Measurements from ENCODE around the gene TLCD5. TPM values are rescaled to one million over a fixed set of nuclear protein-coding genes. Genes with fewer than 3 reads are reported as not detected.

Gene TLCD5
- total RNA-seq: 9.1 TPM
- long read RNA-seq, full-length matches to known transcripts: 23 of 30 reads
- long read RNA-seq, partial matches to known transcripts: 1 of 30 reads
- long read RNA-seq, other reads (novel, unspliced or antisense): 6 of 30 reads

GRCh38 chr11:120324932-120325810 is at the start of gene TLCD5:
TSS of gene TLCD5 (plus strand) at chr11:120325299. CDS start at chr11:120327442, 2,143 bp downstream.
- intact Hi-C loops (cut with micrococcal nuclease): no loop called here
- ATAC-seq: peak; percentile 80
- peak; percentile 79 for DNase-seq

GRCh38 chr11:120279502-120279901 is 45.6 kb upstream of the TLCD5 start:
- no peak for DNase-seq
- ATAC-seq: no peak
- intact Hi-C loops (cut with micrococcal nuclease): no loop called here

DNA sequence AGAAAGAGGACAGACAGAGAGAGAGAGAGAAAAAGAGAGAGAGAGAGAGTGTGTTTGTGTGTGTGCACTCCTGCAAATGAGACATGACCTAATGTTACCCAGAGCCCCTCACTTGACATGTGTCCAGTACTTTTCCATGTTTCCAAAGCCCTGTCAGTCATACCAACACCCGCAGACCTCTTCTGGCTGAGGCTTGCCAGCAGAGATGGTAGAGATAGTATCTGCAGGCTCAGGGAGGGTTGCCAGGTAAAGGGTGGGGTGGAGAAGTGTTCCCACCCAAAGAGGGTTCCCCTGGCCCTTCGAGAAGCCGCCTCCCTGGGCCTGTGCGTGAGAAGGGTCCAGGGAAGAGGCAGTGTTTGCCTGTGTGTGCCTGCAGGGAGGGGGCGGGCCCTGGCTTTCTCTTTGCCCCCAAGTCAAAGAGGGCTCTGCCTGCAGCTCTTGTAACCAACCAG is 44.5 kb upstream of the TLCD5 start:
- intact Hi-C loops (cut with micrococcal nuclease): no loop called here
- DNase-seq (no peak), ATAC-seq (peak; percentile 70)

DNA sequence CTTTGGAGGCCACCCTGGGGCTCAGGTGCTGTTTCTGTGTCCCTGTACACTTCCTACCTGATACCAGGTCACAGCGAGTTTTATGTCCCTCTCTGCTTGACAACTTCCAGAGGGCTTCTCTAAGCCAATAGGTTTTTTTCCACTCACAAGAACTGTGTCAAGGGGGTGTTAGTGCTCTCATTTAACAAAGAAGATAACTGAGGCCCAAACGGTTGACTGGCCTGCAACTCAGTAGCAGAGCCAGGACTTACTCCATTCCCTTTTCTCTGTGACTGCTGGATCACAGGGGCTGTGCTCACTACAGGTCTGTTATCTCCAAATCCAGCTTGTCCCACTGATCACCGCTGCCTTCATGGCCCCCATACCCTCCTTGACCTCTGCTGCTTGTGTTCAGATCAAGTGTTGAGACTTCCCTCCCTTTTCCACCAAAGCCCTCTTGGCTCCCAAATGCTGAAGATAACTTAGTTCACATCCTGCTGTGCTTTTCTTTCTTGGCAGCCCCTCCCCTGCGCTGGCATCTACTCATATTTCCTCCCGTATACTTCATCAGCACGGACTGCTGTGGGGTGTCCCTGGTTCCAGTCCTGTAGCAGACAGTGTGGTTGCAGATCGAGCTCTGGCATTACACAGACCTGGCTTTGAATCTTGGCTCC is 43.8 kb upstream of the TLCD5 start:
- DNase-seq (peak; percentile 37), ATAC-seq (peak; percentile 62)
- intact Hi-C loops (cut with micrococcal nuclease): no loop called here

- no peak for ATAC-seq
- no peak for DNase-seq
- intact Hi-C loops (cut with micrococcal nuclease): no loop called here
Measured at GRCh38 chr11:120283124-120283523, 42.0 kb upstream of the TLCD5 start.

- DNase-seq (no peak), ATAC-seq (no peak)
Measured at GRCh38 chr11:120284272-120284671, 40.8 kb upstream of the TLCD5 start.

GRCh38 chr11:120285256-120285655 is 39.8 kb upstream of the TLCD5 start:
- intact Hi-C loops (cut with micrococcal nuclease): no loop called here
- ATAC-seq (no peak), DNase-seq (no peak)

More at GRCh38 chr11:120284272-120284671, 40.8 kb upstream of the TLCD5 start:
- intact Hi-C loops (cut with micrococcal nuclease): no loop called here

DNA sequence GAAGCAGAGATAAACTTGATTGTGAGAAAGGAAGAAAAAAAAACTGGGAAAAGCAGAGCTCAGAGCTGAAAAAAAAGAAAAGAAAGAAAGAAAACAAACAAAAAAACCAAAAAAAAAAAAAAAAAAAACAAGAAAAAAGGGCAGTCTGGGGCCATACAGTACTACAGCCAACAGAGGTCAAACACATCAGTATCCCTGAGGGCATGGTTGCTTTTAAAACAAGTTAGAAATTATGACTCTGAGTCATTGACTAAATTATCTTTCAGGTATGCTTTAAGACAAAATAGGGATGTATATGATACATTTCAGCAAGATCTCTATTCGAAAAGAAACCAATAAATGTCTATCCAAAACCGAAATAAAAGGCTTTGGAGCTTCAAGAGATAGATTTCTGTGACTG is 37.1 kb upstream of the TLCD5 start:
- intact Hi-C loops (cut with micrococcal nuclease): no loop called here
- no peak for ATAC-seq
- no peak for DNase-seq

GRCh38 chr11:120289426-120289825 is 35.7 kb upstream of the TLCD5 start:
- ATAC-seq (no peak), DNase-seq (no peak)
- intact Hi-C loops (cut with micrococcal nuclease): no loop called here

- ATAC-seq: no peak
- intact Hi-C loops (cut with micrococcal nuclease): no loop called here
Measured at GRCh38 chr11:120290956-120291355, 34.1 kb upstream of the TLCD5 start.

DNA sequence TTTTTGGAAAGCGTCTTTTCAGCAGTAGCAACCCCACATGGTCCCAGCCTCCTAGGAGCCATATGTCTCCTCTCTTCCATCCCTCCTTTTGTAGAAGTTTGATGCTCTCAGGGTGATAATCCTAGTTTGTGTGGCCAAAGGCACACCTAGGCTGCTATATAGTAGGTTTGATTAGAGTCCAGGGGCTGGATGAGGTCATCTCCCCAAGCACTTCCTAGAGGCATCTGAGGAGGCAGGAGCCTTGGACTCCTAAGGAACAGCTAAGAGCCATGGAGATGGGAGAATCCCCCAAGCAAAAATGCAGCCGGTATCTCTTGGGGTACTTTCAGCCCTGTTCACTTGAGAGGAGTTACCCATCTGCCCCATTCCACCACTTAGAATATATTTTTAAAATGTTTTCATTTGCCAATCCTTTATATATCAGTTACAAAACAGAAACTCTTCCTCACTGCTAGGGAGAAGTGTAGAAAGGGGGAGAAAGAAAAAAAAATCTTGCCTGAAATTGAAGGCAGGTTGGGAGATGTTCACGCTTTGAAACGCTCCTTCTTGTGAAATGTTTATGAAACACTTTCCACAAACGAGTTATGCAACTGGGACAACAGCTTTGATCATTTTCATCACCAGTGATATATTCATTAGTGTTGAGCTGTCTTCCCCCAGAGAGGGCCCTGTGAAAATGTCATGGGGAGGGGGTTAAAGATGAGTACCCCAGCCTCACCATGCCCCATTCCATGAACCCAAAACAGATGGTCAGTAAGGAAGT is 31.9 kb upstream of the TLCD5 start:
- ATAC-seq (no peak), DNase-seq (no peak)
- intact Hi-C loops (cut with micrococcal nuclease): no loop called here

More at GRCh38 chr11:120290956-120291355, 34.1 kb upstream of the TLCD5 start:
- DNase-seq: no peak

DNA sequence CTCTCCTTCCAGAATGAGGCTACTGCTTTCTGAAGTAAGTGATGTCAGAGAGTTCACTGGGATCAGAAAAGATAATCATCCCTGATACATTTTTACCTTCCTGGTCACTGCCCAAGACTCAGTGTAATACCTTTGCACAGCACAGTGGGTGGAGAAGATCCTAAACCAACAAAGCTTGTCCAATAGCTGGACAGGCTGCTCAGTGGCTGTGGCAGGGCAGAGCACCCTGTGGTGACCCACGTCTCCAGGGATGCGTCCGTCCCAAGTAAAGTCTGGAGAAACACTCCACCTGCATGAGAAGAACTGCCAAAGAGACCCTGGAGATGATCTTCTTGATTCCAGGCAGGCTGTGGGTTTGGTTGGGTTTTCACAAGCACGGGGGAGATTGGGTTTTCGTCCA is 31.0 kb upstream of the TLCD5 start:
- DNase-seq (no peak), ATAC-seq (no peak)
- intact Hi-C loops (cut with micrococcal nuclease): no loop called here

DNA sequence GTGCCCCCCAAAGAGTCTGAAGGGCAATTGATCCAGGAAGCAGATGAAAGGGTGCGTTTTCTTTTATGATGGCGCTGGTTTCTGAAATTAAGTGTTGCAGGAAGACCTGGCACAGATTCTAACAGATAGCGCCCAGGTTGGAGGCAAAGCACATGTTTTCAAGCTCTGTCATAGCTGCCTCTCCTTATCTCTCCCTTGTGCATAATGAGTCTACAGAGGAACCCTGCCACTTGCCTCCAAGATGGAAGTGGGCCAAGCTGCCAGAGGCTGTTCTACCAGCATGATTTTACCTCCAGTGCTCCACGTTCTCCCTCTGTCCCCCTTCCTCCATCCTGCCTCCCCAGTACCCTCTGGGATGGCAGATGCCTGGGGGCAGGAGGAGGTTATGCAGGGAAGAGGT is 30.0 kb upstream of the TLCD5 start:
- ATAC-seq: peak; percentile 63
- no peak for DNase-seq
- intact Hi-C loops (cut with micrococcal nuclease): no loop called here

DNA sequence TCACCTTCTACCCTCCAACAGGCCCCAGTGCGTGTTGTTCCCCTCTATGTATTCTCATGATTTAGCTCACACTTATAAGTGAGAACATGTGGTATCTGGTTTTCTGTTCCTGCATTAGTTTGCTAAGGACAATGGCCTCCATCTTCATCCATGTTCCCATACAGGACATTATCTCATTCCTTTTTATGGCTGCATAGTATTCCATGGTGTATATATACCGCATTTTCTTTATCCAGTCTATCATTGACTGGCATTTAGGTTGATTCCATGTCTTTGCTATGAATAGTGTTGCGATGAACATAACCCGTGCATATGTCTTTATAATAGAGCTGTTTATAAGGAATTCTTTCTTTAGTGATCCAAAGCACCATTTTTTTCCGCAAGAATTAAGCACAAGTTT is 28.5 kb upstream of the TLCD5 start:
- intact Hi-C loops (cut with micrococcal nuclease): no loop called here
- DNase-seq (no peak), ATAC-seq (no peak)

DNA sequence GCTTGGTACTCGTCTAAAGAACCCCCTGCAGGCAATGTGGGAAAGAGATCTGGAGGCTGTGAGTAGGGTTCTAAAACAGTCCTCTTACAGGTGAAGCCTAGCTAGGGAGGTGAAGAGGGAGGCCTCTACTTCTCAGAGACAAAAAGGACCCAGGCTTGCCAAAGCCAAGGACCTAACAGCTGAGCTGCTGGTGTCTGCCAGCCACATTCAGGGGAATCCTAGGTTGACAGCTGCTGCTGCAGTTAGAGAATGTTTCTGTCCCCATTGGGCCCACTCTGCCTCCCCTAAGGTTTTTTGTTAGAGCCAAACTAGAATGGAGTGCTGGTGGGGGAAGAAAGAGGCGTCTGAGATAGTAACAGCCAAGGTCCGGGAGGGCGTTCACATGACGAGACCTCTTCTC is 26.6 kb upstream of the TLCD5 start:
- intact Hi-C loops (cut with micrococcal nuclease): no loop called here
- ATAC-seq: no peak
- DNase-seq: no peak

- DNase-seq (no peak), ATAC-seq (no peak)
- intact Hi-C loops (cut with micrococcal nuclease): loop anchor here (5.0 to 10.0 kb wide), 2 partner anchors 70 to 127 kb away; no protein-coding TSS in a partner anchor
Measured at GRCh38 chr11:120302001-120302805, 22.9 kb upstream of the TLCD5 start.

DNA sequence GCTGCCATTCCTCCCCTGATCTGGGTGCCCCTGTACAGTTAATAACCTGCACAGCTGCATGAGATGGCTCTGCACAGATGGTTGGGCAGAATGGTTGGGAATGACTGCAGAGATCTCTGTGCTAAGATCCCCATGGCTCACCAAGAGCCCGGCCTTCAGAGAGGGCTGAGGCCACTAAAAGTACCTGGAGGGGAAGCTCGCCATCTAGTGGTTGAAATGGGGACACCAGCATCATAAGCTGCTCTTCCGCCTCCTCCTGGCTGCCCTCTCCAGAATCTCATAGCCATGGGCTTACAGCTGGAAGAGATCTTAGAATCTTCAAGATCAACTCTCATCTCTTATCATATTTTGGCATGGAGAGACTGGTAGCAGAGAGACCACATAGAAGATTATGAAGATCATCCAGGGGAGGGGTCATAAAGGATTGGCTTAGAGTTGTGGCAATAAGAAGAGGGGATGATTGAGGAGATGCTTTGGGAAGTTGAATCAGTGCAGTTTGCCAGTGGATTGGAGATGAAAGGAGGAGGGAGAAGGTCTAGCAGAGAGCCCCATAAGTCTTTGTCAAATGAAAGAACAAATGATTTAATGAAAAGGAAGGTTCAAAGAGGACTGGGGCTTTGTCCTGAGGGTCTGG is 22.0 kb upstream of the TLCD5 start:
- ATAC-seq (peak; percentile 84), DNase-seq (peak; percentile 67)
- intact Hi-C loops (cut with micrococcal nuclease): loop anchor here (5.0 to 10.0 kb wide), 2 partner anchors 71 to 128 kb away; no protein-coding TSS in a partner anchor

- ATAC-seq: no peak
- intact Hi-C loops (cut with micrococcal nuclease): loop anchor here (5.0 to 10.0 kb wide), 2 partner anchors 72 to 130 kb away; no protein-coding TSS in a partner anchor
- DNase-seq: no peak
Measured at GRCh38 chr11:120304526-120304925, 20.6 kb upstream of the TLCD5 start.

Measured in left ventricle myocardium superior (tissue), 1 donor.